Measurements from ENCODE around the gene PPP1R3C. TPM values are rescaled to one million over a fixed set of nuclear protein-coding genes. Genes with fewer than 3 reads are reported as not detected.
A peak's percentile ranks its signal among the peaks of the same experiment; 100 is the strongest.

PPP1R3C gene
- total and polyA plus RNA-seq, 4 donors, result 25.5 to 76.1 (median 31.0) TPM

DNA sequence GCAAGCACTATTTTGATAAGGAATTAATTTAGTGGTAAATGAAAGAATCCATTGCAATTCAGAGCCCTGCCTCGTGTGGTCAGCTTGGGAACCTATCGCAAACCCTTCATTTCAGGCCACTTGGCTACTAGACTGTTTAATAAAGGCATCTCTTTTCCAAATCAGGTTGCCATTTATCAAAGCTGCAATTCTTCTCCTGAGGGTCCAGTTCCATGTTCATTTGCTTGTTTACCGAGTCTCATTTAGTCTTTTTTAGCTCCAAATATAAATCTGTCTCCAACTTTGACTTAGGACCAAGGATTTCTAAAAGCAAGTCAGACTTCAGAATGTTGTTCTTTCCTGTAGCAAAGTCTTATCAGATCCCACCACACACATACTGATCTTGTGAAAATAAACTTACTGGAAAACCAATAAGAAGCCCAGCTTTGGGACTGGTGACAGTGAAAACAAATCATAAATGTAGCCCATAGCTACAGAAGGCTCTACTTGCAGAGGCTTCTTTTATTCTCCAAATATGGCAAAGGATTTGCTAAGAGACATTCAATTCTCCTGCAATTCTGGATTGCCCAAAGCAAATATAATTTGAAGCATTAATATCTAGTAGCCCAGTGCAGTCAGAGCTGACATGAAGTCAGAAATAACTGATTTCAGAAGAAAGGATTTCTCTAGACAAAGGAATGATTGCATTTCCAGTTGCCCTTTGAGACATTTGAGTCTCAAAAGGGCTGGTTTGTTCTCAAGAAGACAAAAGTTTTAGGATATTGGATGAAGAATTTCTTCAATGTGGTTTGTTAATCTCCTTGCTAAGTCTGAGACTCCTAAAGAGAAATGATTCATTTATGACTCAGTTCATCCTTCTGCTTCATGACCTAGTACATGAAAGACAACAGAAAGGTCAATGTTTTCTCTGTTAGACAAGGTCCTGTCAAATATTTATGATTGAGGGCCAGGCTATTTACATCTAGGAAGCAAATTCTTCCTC lies 28.0 kb downstream of the PPP1R3C start:
- no peaks in the 10 kb centered on the region for H3K27me3 ChIP-seq (ENCODE audit: control insufficient read depth in 4 of 4, insufficient read depth in 4 of 4, low read length in 3 of 4)
- peak overlapping the region in 1 of 2 donors; percentile 17 for H3K27ac ChIP-seq (ENCODE audit: low read depth in 1 of 2, low read length in 2 of 2)
- WGBS, result 79% methylated on average over 3 of the region's 3 CpGs
- DNase-seq (ENCODE audit: low spot score), result no peak
- peaks cover 5 to 28% (median 9%) of the 10 kb centered on the region in 4 donors for H3K4me1 ChIP-seq (ENCODE audit: control insufficient read depth in 4 of 4, insufficient read depth in 4 of 4, low read length in 3 of 4)
- TF ChIP-seq CTCF (IDR thresholded peaks at IDR 0.05; ENCODE audit: low read depth, low read length, missing input control) (peak; percentile 8), JUND (IDR thresholded peaks at IDR 0.05) (no peak)
- no peak overlapping the region for H3K9ac ChIP-seq (ENCODE audit: low read depth in 1 of 2, low read length in 2 of 2)
- H3K36me3 ChIP-seq (ENCODE audit: control insufficient read depth in 4 of 4, insufficient read depth in 3 of 4, low read depth in 1 of 4, low read length in 3 of 4), result no peaks in the 10 kb centered on the region
- no peaks in the 10 kb centered on the region for H3K9me3 ChIP-seq (ENCODE audit: control insufficient read depth in 4 of 4, low read length in 3 of 4)
- H3K4me3 ChIP-seq (ENCODE audit: low read depth in 1 of 3, low read length in 3 of 3), result no peak overlapping the region

DNA sequence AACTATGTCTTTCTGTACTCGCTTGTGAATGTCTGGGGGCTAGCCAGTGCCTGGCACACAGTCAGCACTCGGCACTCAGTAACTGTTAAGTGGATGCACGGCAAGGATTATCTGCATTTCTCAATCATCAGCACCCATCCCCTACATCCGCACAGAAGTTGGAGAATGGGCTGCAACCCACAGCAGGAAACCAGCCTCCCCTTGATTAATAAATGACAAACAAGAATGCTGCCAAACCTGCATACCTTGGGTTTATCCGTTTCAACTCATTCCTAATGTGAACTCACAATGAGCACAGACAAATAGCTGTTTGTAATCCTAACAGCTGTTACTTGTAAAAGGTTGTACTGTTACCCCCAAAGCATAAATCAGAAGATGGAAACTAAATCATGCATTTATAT lies 28.9 kb downstream of the PPP1R3C start:
- no peaks in the 10 kb centered on the region for H3K9me3 ChIP-seq (ENCODE audit: control insufficient read depth in 4 of 4, low read length in 3 of 4)
- no peak for DNase-seq (ENCODE audit: low spot score)
- 50% methylated on average over 5 of the region's 5 CpGs for WGBS
- no peak overlapping the region for H3K9ac ChIP-seq (ENCODE audit: low read depth in 1 of 2, low read length in 2 of 2)
- no peaks in the 10 kb centered on the region for H3K27me3 ChIP-seq (ENCODE audit: control insufficient read depth in 4 of 4, insufficient read depth in 4 of 4, low read length in 3 of 4)
- H3K4me3 ChIP-seq (ENCODE audit: low read depth in 1 of 3, low read length in 3 of 3), result peak overlapping the region in 1 of 3 donors; percentile 18
- no peaks in the 10 kb centered on the region for H3K36me3 ChIP-seq (ENCODE audit: control insufficient read depth in 4 of 4, insufficient read depth in 3 of 4, low read depth in 1 of 4, low read length in 3 of 4)
- H3K27ac ChIP-seq (ENCODE audit: low read depth in 1 of 2, low read length in 2 of 2), result no peak overlapping the region
- H3K4me1 ChIP-seq (ENCODE audit: control insufficient read depth in 4 of 4, insufficient read depth in 4 of 4, low read length in 3 of 4), result peaks cover 4 to 21% (median 5%) of the 10 kb centered on the region in 4 donors
- TF ChIP-seq GABPA (IDR thresholded peaks at IDR 0.05 in 1 of 2, conservative IDR thresholded peaks at IDR 0.05 in 1 of 2) (no peak), HNF4A (conservative IDR thresholded peaks at IDR 0.05) (peak in 1 of 2 donors; percentile 21), FOXA2 (IDR thresholded peaks at IDR 0.05) (no peak), RXRA (IDR thresholded peaks at IDR 0.05) (peak; percentile 8 to 32), SP1 (IDR thresholded peaks at IDR 0.05) (peak; percentile 68), EGR1 (IDR thresholded peaks at IDR 0.05; ENCODE audit: low read depth in 2 of 2) (no peak), ATF3 (IDR thresholded peaks at IDR 0.05) (no peak)
- TF ChIP-seq, protein P1, sequence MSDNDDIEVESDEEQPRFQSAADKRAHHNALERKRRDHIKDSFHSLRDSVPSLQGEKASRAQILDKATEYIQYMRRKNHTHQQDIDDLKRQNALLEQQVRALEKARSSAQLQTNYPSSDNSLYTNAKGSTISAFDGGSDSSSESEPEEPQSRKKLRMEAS (IDR thresholded peaks at IDR 0.05), result no peak
- TF ChIP-seq, protein P2, sequence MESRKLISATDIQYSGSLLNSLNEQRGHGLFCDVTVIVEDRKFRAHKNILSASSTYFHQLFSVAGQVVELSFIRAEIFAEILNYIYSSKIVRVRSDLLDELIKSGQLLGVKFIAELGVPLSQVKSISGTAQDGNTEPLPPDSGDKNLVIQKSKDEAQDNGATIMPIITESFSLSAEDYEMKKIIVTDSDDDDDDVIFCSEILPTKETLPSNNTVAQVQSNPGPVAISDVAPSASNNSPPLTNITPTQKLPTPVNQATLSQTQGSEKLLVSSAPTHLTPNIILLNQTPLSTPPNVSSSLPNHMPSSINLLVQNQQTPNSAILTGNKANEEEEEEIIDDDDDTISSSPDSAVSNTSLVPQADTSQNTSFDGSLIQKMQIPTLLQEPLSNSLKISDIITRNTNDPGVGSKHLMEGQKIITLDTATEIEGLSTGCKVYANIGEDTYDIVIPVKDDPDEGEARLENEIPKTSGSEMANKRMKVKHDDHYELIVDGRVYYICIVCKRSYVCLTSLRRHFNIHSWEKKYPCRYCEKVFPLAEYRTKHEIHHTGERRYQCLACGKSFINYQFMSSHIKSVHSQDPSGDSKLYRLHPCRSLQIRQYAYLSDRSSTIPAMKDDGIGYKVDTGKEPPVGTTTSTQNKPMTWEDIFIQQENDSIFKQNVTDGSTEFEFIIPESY (IDR thresholded peaks at IDR 0.05), result no peak
